Neuronal stem cell (in vitro differentiated cells): ENCODE data around the gene PDCD11.

Source experiments
- DNase-seq: peaks from one replicate; pipeline ENCODE4 v3.0.0-alpha.2; 2013; ENCODE audit warnings: low spot score
- H2AFZ ChIP-seq: one replicate; pipeline ENCODE4 v1.6.1; 2013; ENCODE audit warnings: mild to moderate bottlenecking, low read length, inconsistent platforms
- H2AK5ac ChIP-seq: 2 replicates; pipeline ENCODE4 v1.6.1; 2013; ENCODE audit warnings: low read depth, mild to moderate bottlenecking, inconsistent platforms, low read length, moderate library complexity, mixed read lengths
- H2BK120ac ChIP-seq: 2 replicates; pipeline ENCODE4 v1.6.1; 2013; ENCODE audit warnings: low read depth, mild to moderate bottlenecking, inconsistent platforms, low read length, moderate library complexity, mixed read lengths
- H2BK12ac ChIP-seq: one replicate; pipeline ENCODE4 v1.6.1; 2013; ENCODE audit warnings: low read length, inconsistent platforms
- H2BK15ac ChIP-seq: 2 replicates; pipeline ENCODE4 v1.6.1; 2013; ENCODE audit warnings: mild to moderate bottlenecking, low read length, inconsistent platforms, mixed read lengths
- H2BK5ac ChIP-seq: one replicate; pipeline ENCODE4 v1.6.1; 2013; ENCODE audit warnings: inconsistent platforms, mild to moderate bottlenecking, low read length, moderate library complexity
- H3K14ac ChIP-seq: one replicate; pipeline ENCODE4 v1.6.1; 2013; ENCODE audit warnings: low read length, inconsistent platforms
- H3K18ac ChIP-seq: 2 replicates; pipeline ENCODE4 v1.6.1; 2013; ENCODE audit warnings: low read length, inconsistent platforms
- H3K23ac ChIP-seq: 2 replicates; pipeline ENCODE4 v1.6.1; 2013; ENCODE audit warnings: low read depth, mild to moderate bottlenecking, mixed read lengths, low read length, inconsistent platforms; ENCODE audit not compliant: poor library complexity
- H3K27ac ChIP-seq: replicated peaks from 3 replicates; pipeline ENCODE4 v1.5.1; 2013; ENCODE audit warnings: low read length, inconsistent platforms
- H3K27me3 ChIP-seq, 3 experiments: 2 replicates each; pipeline ENCODE4 v1.6.1; 2013; ENCODE audit warnings: low read length in 3 of 3, mild to moderate bottlenecking in 2 of 3, inconsistent platforms in 1 of 3, low read depth in 1 of 3, mixed read lengths in 1 of 3, moderate library complexity in 1 of 3; ENCODE audit not compliant: control insufficient read depth in 3 of 3, insufficient read depth in 3 of 3
- H3K36me3 ChIP-seq, 2 donors: replicated peaks in 1 of 2; 2 replicates each; pipeline ENCODE4 v1.6.1; 2013; ENCODE audit warnings: low read length in 2 of 2; ENCODE audit not compliant: control insufficient read depth in 2 of 2, insufficient read depth in 2 of 2
- H3K4ac ChIP-seq: 2 replicates; pipeline ENCODE4 v1.6.1; 2013; ENCODE audit warnings: inconsistent platforms, mild to moderate bottlenecking, low read length, moderate library complexity
- H3K4me1 ChIP-seq, 2 donors: 1 replicate in 1 of 2; 2 replicates in 1 of 2; pipeline ENCODE4 v1.6.1; 2013; ENCODE audit warnings: low read length in 2 of 2, low read depth in 1 of 2; ENCODE audit not compliant: control insufficient read depth in 2 of 2, insufficient read depth in 1 of 2
- H3K4me2 ChIP-seq: one replicate; pipeline ENCODE4 v1.6.1; 2013; ENCODE audit warnings: mild to moderate bottlenecking, low read length, inconsistent platforms; ENCODE audit not compliant: insufficient read depth, poor library complexity, severe bottlenecking
- H3K4me3 ChIP-seq, 2 donors: 2 replicates each; pipeline ENCODE4 v1.5.1; 2013; ENCODE audit warnings: low read length in 2 of 2, mild to moderate bottlenecking in 2 of 2, inconsistent platforms in 1 of 2, moderate library complexity in 1 of 2
- H3K79me1 ChIP-seq: one replicate; pipeline ENCODE4 v1.6.1; 2013; ENCODE audit warnings: low read depth, mild to moderate bottlenecking, inconsistent platforms, low read length, moderate library complexity
- H3K9ac ChIP-seq: one replicate; pipeline ENCODE4 v1.6.1; 2013; ENCODE audit warnings: mild to moderate bottlenecking, low read depth, low read length, inconsistent platforms; ENCODE audit not compliant: poor library complexity
- H3K9me3 ChIP-seq, 2 donors: replicated peaks in 1 of 2; 2 replicates each; pipeline versions ENCODE3 to v1.6.1; 2013; ENCODE audit warnings: low read length in 2 of 2, mild to moderate bottlenecking in 2 of 2, inconsistent platforms in 1 of 2, low read depth in 1 of 2, mixed read lengths in 1 of 2, moderate library complexity in 1 of 2; ENCODE audit not compliant: control insufficient read depth in 2 of 2, insufficient read depth in 1 of 2
- H4K8ac ChIP-seq: one replicate; pipeline ENCODE4 v1.6.1; 2013; ENCODE audit warnings: low read depth, mild to moderate bottlenecking, inconsistent platforms, low read length, moderate library complexity
- H4K91ac ChIP-seq: one replicate; pipeline ENCODE4 v1.6.1; 2013; ENCODE audit warnings: low read length, low read depth, mild to moderate bottlenecking, inconsistent platforms; ENCODE audit not compliant: poor library complexity
- WGBS, 2 donors: extraction: QIAGEN DNeasy Blood & Tissue Kit; methylation state at CpG; one replicate each; pipeline ENCODE4 v1.1.7; 2013; ENCODE audit warnings: missing lambda C conversion rate in 2 of 2, mixed read lengths in 1 of 2; ENCODE audit not compliant: insufficient read length in 2 of 2, insufficient replicate concordance in 1 of 2; ENCODE audit errors: extremely low coverage in 2 of 2; 5-methylcytosine and 5-hydroxymethylcytosine counted together

Gene PDCD11

DNA sequence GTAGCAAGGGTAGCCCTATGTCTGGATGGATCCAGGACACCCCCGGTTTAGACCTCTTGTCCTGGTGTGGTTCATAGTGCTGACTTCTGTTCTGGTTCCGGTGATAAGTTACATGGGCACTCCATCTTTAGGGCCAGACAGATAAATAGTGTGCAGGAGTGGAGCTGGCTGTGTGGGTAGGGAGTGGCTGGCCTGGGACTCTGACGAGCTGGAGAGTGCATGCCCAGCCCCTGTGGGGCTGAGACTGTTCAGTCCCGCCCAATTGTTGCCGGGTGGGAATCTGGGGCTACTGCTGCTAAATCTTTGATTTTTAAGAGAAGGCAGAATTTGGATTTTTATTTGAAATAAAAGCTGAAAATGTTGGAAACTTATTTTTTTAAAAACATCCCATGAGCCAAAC, 27.3 kb downstream of the PDCD11 start:
- H2BK15ac ChIP-seq, result no peak overlapping the region
- H3K4me1 ChIP-seq, result no peaks in the 10 kb centered on the region
- H3K14ac ChIP-seq, result no peak overlapping the region
- no peak overlapping the region for H2AK5ac ChIP-seq
- no peak for DNase-seq
- H3K36me3 ChIP-seq, result peaks cover 56 to 94% of the 10 kb centered on the region in 2 donors
- H4K8ac ChIP-seq, result no peak overlapping the region
- no peak overlapping the region for H3K9ac ChIP-seq
- no peak overlapping the region for H2BK12ac ChIP-seq
- no CpG with 5 or more reads among the region's 5 CpGs for WGBS, 2 donors
- H2AFZ ChIP-seq, result no peak overlapping the region
- H4K91ac ChIP-seq, result no peak overlapping the region
- no peak overlapping the region for H3K4me3 ChIP-seq
- peaks cover 0 to 2% of the 10 kb centered on the region in 2 donors for H3K9me3 ChIP-seq
- H3K27ac ChIP-seq, result no peak overlapping the region
- H2BK5ac ChIP-seq, result no peak overlapping the region
- H2BK120ac ChIP-seq, result no peak overlapping the region
- H3K4me2 ChIP-seq, result no peak overlapping the region
- no peaks in the 10 kb centered on the region for H3K27me3 ChIP-seq
- no peak overlapping the region for H3K18ac ChIP-seq
- H3K23ac ChIP-seq, result no peak overlapping the region
- H3K4ac ChIP-seq, result no peak overlapping the region
- H3K79me1 ChIP-seq, result peaks cover 3% of the 10 kb centered on the region

- Histone ChIP-seq H2BK15ac (no peak overlapping the region), H3K23ac (no peak overlapping the region), H2BK120ac (no peak overlapping the region), H3K4me3 (no peak overlapping the region), H3K4me1 (no peaks in the 10 kb centered on the region), H2AFZ (no peak overlapping the region), H2BK12ac (no peak overlapping the region), H4K91ac (no peak overlapping the region), H3K9me3 (peaks cover 0 to 2% of the 10 kb centered on the region in 2 donors), H3K18ac (no peak overlapping the region), H3K4me2 (no peak overlapping the region), H4K8ac (no peak overlapping the region), H3K79me1 (peaks cover 3% of the 10 kb centered on the region), H3K9ac (no peak overlapping the region), H3K27me3 (no peaks in the 10 kb centered on the region), H3K36me3 (peaks cover 51 to 99% of the 10 kb centered on the region in 2 donors), H3K4ac (no peak overlapping the region), H2AK5ac (no peak overlapping the region), H3K27ac (no peak overlapping the region), H2BK5ac (no peak overlapping the region), H3K14ac (no peak overlapping the region)
- no peak for DNase-seq
- 100% methylated on average over 1 of the region's 9 CpGs; no CpG with 5 or more reads in 1 of the 2 donors for WGBS, 2 donors
Measured at GRCh38 chr10:103427866-103428265, 31.4 kb downstream of the PDCD11 start.

DNA sequence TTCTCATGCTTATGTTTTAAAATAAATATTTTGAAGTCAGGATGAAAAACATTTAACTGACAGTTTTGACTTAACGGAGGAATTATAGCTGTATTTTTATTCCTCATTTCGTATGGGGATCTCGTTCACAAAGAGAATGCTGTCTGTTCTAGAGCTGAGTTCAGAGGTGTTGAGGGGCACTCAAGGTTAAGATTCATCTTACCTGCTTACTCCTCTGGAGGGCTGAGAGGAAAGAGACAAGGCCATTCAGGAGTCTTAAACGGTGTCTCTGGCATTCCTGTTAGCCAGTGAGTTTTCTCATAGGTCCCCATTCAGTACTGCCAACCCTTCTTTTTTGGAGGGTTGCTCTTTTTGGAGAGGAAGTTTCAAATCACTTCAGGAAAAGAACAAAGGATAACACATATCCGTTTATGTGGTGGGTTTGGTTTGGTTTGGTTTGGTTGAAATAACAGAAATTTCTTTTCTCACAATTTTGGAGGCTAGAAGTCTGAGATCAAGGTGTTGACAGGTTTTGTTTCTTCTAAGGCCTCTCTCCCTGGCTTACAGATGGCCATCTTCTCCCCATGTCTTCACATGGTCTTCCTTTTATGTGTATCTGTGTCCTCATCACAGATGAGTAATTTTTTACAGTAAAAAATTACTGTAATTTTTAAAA, 32.7 kb downstream of the PDCD11 start:
- H4K91ac ChIP-seq, result no peak overlapping the region
- H2AK5ac ChIP-seq, result no peak overlapping the region
- H3K9ac ChIP-seq, result no peak overlapping the region
- peaks cover 3% of the 10 kb centered on the region for H3K79me1 ChIP-seq
- WGBS, 2 donors, result no CpG with 5 or more reads among the region's 5 CpGs
- H3K4me1 ChIP-seq, result no peaks in the 10 kb centered on the region
- no peak overlapping the region for H2BK5ac ChIP-seq
- no peak overlapping the region for H4K8ac ChIP-seq
- H2BK120ac ChIP-seq, result no peak overlapping the region
- no peak overlapping the region for H3K27ac ChIP-seq
- no peaks in the 10 kb centered on the region for H3K9me3 ChIP-seq
- H3K4me3 ChIP-seq, result no peak overlapping the region
- no peak for DNase-seq
- no peak overlapping the region for H3K23ac ChIP-seq
- no peak overlapping the region for H3K4me2 ChIP-seq
- no peak overlapping the region for H2AFZ ChIP-seq
- H3K18ac ChIP-seq, result no peak overlapping the region
- H3K36me3 ChIP-seq, result peaks cover 48 to 99% of the 10 kb centered on the region in 2 donors
- H3K27me3 ChIP-seq, result no peaks in the 10 kb centered on the region
- H3K4ac ChIP-seq, result no peak overlapping the region
- no peak overlapping the region for H3K14ac ChIP-seq
- no peak overlapping the region for H2BK15ac ChIP-seq
- no peak overlapping the region for H2BK12ac ChIP-seq

DNA sequence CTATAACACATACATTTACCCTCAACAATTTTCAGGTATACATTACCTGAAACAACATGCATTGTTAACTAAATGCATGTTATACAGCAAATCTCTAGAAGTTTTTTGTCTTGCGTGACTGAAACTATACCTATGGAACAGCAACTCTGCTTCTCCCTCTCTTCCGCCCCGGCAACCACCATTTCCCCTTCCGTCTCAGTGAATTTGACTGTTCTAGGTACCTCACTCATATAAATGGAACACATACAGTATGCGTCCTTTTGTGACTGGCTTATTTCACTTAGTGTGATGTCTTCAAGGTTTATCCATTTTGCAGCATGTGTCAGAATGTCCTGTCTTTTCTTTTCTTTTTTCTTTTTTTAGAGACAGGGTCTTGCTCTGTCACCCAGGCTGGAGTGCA, 33.2 kb downstream of the PDCD11 start:
- Histone ChIP-seq H2BK120ac (no peak overlapping the region), H3K4me2 (no peak overlapping the region), H2BK15ac (no peak overlapping the region), H3K4ac (no peak overlapping the region), H2AK5ac (no peak overlapping the region), H3K4me3 (no peak overlapping the region), H3K9ac (no peak overlapping the region), H3K4me1 (no peaks in the 10 kb centered on the region), H3K27ac (no peak overlapping the region), H4K91ac (no peak overlapping the region), H3K14ac (no peak overlapping the region), H3K23ac (no peak overlapping the region), H3K36me3 (peaks cover 51 to 99% of the 10 kb centered on the region in 2 donors), H3K79me1 (peaks cover 5% of the 10 kb centered on the region), H2AFZ (no peak overlapping the region), H2BK12ac (no peak overlapping the region), H3K27me3 (no peaks in the 10 kb centered on the region), H4K8ac (no peak overlapping the region), H2BK5ac (no peak overlapping the region), H3K9me3 (no peaks in the 10 kb centered on the region), H3K18ac (no peak overlapping the region)
- DNase-seq, result no peak
- no CpG with 5 or more reads among the region's 5 CpGs for WGBS, 2 donors
